Duodenal mucosa (tissue), 2 donors: ENCODE measurements around the gene CARNS1.
"Not testable (repeated sequence)": the region's sequence is repeated elsewhere in the genome, so short reads cannot be mapped to it uniquely, and the experiment has no call there.

ENCODE experiments used
- H3K27ac ChIP-seq: one replicate; pipeline ENCODE4 v1.7.0; 2013; ENCODE audit warnings: low read depth, low read length
- H3K27me3 ChIP-seq, 2 donors: one replicate each; pipeline ENCODE4 v1.7.0; 2013; ENCODE audit warnings: low read length in 2 of 2, control low read depth in 1 of 2; ENCODE audit not compliant: insufficient read depth in 2 of 2, control insufficient read depth in 1 of 2
- H3K36me3 ChIP-seq, 2 donors: one replicate each; pipeline ENCODE4 v1.7.0; 2013; ENCODE audit warnings: low read length in 2 of 2, control low read depth in 1 of 2; ENCODE audit not compliant: insufficient read depth in 2 of 2, control insufficient read depth in 1 of 2
- H3K4me1 ChIP-seq, 2 donors: one replicate each; pipeline ENCODE4 v1.7.0; 2013; ENCODE audit warnings: low read length in 2 of 2, control low read depth in 1 of 2; ENCODE audit not compliant: insufficient read depth in 2 of 2, control insufficient read depth in 1 of 2
- H3K4me3 ChIP-seq, 2 donors: one replicate each; pipeline ENCODE4 v1.7.0; 2013; ENCODE audit warnings: low read length in 2 of 2, low read depth in 1 of 2
- H3K9ac ChIP-seq, 2 donors: one replicate each; pipeline ENCODE4 v1.7.0; 2013; ENCODE audit warnings: low read length in 2 of 2, low read depth in 1 of 2
- H3K9me3 ChIP-seq, 2 donors: one replicate each; pipeline ENCODE4 v1.7.0; 2013; ENCODE audit warnings: low read length in 2 of 2, control low read depth in 1 of 2; ENCODE audit not compliant: control insufficient read depth in 1 of 2

Gene CARNS1

DNA sequence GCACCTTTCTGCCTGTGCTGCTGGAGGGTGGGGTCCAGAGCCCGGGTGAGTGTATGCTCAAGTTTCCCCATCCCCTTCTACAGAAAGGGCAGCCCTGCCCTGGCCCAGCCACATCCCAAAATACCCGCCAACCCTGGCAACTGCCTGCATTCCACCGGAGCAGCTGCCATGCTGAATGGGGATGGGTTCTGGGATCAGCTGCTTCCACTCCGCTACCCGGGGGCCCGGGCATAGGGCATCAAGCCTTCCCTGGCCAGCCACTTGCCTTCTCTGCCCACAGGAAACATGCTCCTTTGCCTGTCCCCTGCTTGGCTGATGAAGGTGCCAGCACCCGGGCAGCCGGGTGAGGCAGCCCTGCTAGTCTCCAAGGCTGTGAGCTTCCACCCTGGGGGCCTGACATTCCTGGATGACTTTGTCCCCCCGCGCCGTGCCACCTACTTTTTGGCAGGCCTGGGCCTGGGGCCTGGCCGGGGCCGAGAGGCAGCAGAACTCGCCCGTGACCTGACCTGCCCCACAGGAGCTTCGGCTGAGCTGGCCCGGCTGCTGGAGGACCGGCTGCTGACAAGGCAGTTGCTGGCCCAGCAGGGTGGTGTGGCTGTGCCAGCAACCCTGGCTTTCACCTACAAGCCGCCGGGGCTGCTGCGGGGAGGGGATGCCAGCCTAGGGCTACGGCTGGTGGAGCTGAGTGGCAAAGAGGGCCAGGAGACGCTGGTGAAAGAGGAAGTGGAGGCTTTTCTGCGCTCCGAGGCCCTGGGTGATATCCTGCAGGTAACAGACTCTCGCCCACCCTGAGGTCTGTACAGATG is 3.2 kb downstream of the CARNS1 start:
- Histone ChIP-seq H3K9me3 (no peaks in the 10 kb centered on the region), H3K4me1 (peaks cover 19 to 27% of the 10 kb centered on the region in 2 donors), H3K27me3 (no peaks in the 10 kb centered on the region), H3K4me3 (no peak overlapping the region), H3K9ac (no peak overlapping the region), H3K36me3 (no peaks in the 10 kb centered on the region), H3K27ac (no peak overlapping the region)

DNA sequence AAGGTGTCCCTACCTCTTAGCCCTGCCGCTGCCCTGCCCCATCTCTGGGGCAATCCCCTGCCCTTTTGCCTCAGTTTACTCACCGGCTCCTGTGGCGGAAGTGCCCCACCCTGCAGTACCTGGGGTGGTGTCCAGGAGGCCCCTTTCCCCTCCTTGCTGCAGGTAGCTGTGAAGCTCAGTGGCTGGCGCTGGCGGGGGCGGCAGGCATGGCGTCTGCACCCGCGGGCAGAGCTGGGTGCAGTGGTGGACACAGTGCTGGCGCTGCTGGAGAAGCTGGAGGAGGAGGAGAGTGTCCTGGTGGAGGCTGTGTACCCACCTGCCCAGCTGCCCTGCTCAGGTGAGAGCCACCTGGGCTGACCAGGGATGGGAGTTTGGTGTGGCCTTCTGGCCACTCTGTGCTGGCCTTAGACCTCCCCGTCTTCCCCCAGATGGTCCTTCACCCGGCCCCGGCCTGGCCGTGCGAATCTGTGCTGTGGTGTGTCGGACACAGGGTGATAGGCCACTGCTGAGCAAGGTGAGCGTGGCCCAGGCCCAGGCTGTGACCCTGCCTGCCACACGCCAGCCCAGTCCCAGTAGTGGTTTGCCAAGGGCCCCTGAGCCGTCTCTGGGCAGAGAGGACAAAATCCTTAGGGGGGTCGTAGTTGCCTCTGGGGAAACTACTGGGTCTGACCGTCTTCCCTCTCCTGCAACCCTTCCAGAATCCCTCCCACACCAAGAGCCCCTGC is 4.0 kb downstream of the CARNS1 start:
- no peaks in the 10 kb centered on the region for H3K27me3 ChIP-seq
- H3K9me3 ChIP-seq: no peaks in the 10 kb centered on the region
- no peak overlapping the region for H3K4me3 ChIP-seq
- H3K4me1 ChIP-seq: peaks cover 19 to 27% of the 10 kb centered on the region in 2 donors
- H3K27ac ChIP-seq: no peak overlapping the region
- no peaks in the 10 kb centered on the region for H3K36me3 ChIP-seq
- H3K9ac ChIP-seq: no peak overlapping the region

DNA sequence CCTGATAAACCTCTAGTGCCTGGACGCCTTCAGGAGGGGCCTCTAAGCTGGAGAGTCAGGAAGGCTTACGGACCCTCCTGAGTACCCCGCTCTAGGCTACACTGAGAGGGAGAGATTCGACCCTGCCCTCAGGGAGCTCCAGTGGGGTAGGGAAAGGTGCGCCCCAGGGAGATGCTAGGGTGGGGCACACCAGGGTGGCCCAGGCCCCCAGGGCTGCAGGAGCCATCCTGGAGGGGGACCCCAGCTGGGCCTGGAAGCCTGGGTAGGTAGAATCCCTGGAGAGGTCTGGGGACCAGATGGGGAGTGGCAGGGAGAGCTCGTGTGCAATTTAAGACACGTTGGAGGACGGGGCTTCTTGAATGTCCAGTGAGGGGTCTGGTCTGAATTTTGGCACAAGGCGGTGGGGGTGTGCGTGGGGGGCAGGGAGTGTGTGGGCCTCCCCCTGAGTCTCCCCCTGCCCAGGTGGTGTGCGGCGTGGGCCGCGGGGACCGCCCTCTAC is 4.7 kb downstream of the CARNS1 start:
- H3K9ac ChIP-seq: peak overlapping the region; percentile 39 to 60
- peaks cover 16 to 21% of the 10 kb centered on the region in 2 donors for H3K4me1 ChIP-seq
- no peaks in the 10 kb centered on the region for H3K36me3 ChIP-seq

DNA sequence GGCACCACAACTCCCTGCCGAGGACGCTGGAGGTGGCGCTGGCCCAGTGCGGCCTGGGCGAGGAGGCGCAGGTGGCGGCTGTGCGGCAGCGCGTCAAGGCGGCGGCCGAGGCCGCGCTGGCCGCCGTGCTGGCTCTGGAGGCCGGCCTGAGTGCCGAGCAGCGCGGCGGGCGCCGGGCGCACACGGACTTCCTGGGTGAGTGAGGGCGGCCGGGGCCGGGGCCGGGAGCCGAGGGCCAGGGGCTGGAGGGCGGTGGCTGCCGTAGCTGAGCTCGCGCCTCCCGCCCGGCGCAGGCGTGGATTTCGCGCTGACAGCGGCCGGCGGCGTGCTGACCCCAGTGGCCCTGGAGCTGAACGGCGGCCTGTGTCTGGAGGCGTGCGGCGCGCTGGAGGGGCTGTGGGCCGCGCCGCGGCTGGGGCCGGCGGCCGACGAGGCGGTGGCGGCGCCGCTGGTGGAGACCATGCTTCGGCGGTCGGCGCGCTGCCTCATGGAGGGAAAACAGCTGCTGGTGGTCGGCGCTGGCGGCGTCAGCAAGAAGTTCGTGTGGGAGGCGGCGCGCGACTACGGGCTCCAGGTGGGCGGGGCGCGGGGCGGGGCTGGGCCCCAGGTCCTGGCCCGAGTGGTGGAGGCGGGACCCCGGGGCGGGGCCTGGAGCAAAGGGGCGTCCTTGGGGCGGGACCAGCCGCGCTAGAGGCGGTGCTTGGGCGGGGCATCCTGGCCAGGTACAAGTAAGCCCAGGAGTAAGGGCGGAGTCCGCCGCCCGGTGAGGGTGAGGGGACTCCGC is 5.4 kb downstream of the CARNS1 start:
- H3K4me3 ChIP-seq: peak overlapping the region; percentile 67 to 68
- H3K36me3 ChIP-seq: no peaks in the 10 kb centered on the region
- no peaks in the 10 kb centered on the region for H3K9me3 ChIP-seq
- H3K27ac ChIP-seq: peak overlapping the region; percentile 93
- H3K9ac ChIP-seq: peak overlapping the region; percentile 39 to 60
- H3K27me3 ChIP-seq: no peaks in the 10 kb centered on the region
- peaks cover 14 to 20% of the 10 kb centered on the region in 2 donors for H3K4me1 ChIP-seq

More for the DNA sequence above, 4.7 kb downstream of the CARNS1 start:
- H3K27me3 ChIP-seq: no peaks in the 10 kb centered on the region
- H3K9me3 ChIP-seq: no peaks in the 10 kb centered on the region
- H3K27ac ChIP-seq: peak overlapping the region; percentile 93
- peak overlapping the region; percentile 60 to 67 for H3K4me3 ChIP-seq

DNA sequence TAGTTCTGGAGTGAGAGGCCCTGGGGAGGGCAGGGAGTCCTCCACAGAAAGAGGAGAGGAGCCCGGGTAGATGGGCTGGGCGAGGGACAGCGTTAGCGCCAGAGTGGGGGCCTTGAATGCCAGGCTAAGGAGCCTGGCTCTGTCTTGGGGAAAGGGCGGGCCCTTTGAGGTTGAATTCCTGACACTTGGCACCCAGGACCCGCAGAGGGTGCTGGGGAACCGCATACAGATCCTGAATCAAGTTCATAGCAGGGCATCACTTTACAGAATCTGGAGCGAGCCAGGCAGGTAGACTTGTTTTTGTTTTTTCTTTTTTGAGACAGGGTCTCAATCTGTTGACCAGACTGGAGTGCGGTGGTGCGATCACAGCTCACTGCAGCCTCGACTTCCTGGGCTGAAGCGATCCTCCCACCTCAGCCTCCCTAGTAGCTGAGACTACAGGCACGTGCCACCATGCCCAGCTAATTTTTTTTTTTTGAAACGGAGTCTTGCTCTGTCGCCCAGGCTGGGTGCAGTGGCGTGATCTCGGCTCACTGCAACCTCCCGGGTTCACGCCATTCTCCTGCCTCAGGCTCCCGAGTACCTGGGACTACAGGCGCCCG is 6.1 kb downstream of the CARNS1 start:
- Histone ChIP-seq H3K4me1 (peaks cover 9 to 20% of the 10 kb centered on the region in 2 donors), H3K27ac (no peak overlapping the region), H3K27me3 (no peaks in the 10 kb centered on the region), H3K4me3 (peak overlapping the region; percentile 44 to 68), H3K36me3 (no peaks in the 10 kb centered on the region), H3K9ac (no peak overlapping the region), H3K9me3 (no peaks in the 10 kb centered on the region)

DNA sequence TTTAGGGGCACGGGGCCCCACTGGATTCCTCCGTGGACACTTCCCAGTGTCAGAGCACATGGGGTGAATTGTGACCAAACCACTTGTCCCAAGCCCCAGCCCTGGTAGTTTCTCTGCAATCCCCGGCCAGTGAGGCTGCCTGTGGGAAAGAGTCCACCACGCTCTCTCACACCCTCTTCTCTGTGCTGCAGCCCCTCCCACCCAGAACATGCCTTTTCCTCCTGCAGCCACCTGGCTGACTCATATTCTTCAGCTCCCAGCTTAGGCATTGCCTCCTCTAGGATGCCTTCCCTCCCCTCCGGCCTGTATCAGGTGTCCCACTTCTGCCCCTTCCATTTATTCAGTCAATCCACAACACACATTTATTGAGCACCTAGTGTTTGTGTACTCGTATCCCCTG is 7.4 kb downstream of the CARNS1 start:
- no peaks in the 10 kb centered on the region for H3K27me3 ChIP-seq
- H3K4me3 ChIP-seq: no peak overlapping the region

DNA sequence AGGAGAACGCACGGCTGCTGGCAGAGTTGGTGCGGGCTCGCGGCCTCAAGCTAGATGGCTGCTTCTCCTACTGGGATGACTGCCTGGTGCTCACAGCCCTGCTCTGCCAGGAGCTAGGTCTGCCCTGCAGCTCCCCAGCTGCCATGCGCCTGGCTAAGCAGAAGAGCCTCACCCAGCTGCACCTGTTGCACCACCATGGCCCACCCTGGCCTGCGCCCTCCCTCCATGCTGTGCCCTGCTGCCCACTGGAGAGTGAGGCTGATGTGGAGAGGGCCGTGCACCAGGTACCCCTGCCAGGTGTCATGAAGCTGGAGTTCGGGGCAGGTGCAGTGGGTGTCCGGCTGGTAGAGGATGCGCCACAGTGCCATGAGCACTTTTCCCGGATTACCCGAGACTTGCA is 8.0 kb downstream of the CARNS1 start:
- H3K9ac ChIP-seq: no peak overlapping the region
- peaks cover 5 to 26% of the 10 kb centered on the region in 2 donors for H3K4me1 ChIP-seq
- H3K4me3 ChIP-seq: no peak overlapping the region
- H3K36me3 ChIP-seq: no peaks in the 10 kb centered on the region
- no peaks in the 10 kb centered on the region for H3K9me3 ChIP-seq
- H3K27me3 ChIP-seq: no peaks in the 10 kb centered on the region
- no peak overlapping the region for H3K27ac ChIP-seq

More for the DNA sequence above, 7.4 kb downstream of the CARNS1 start:
- Histone ChIP-seq H3K4me1 (peaks cover 5 to 26% of the 10 kb centered on the region in 2 donors), H3K9me3 (no peaks in the 10 kb centered on the region), H3K36me3 (no peaks in the 10 kb centered on the region), H3K27ac (no peak overlapping the region), H3K9ac (no peak overlapping the region)

DNA sequence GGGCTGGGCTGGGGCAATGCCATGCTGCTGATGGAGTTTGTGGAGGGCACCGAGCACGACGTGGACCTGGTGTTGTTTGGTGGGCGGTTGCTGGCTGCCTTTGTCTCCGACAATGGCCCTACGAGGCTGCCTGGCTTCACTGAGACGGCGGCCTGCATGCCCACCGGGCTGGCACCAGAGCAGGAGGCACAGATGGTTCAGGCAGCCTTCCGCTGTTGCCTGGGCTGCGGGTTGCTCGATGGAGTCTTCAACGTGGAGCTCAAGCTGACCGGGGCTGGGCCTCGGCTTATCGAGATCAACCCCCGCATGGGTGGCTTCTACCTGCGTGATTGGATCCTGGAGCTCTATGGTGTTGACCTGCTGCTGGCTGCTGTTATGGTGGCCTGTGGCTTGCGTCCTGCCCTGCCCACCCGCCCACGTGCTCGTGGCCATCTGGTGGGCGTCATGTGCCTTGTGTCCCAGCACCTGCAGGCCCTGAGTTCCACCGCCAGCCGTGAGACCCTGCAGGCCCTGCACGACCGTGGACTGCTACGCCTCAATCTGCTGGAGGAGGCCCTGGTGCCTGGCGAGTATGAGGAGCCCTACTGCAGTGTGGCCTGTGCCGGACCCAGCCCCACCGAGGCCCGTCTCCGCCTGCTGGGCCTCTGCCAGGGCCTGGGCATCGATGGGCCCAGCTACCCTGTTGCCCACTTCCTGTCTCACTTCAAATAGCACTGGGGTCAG is 8.6 kb downstream of the CARNS1 start:
- Histone ChIP-seq H3K9me3 (no peaks in the 10 kb centered on the region), H3K27ac (no peak overlapping the region), H3K4me1 (peaks cover 7 to 28% of the 10 kb centered on the region in 2 donors), H3K36me3 (no peaks in the 10 kb centered on the region), H3K9ac (no peak overlapping the region), H3K27me3 (no peaks in the 10 kb centered on the region), H3K4me3 (no peak overlapping the region)

DNA sequence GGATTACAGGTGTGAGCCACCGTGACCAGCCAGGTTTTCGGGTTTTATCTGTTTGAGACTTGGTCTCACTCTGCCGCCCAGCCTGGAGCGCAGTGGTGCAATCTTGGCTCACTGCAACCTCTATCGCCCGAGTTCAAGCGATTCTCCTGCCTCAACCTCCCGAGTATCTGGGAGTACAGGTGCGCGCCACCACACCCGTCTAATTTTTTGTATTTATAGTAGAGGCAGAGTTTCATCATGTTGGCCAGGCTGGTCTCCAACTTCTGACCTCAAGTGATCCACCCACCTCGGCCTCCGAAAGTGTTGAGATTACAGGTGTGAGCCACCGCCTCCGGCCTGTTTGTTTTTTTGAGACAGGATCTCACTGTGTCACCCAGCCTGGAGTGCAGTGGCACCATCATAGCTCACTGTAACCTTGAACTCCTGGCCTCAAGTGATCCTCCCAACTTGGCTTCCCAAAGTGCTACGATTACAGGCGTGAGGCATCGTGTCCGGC is 11.9 kb downstream of the CARNS1 start:
- Histone ChIP-seq H3K27ac (peak overlapping the region; percentile 74), H3K9ac (peak overlapping the region; percentile 93 to 97), H3K4me3 (peak overlapping the region; percentile 88 to 98), H3K36me3 (peaks cover 0 to 14% of the 10 kb centered on the region in 2 donors), H3K4me1 (peaks cover 8 to 19% of the 10 kb centered on the region in 2 donors)
- H3K9me3 ChIP-seq, H3K27me3 ChIP-seq: not testable (repeated sequence)
